A204.1 (cell line): ENCODE measurements around the gene ZFPM1.

Experiments used
- FAIRE-seq: peaks from 2 replicates; lab custom pipeline; 2012; peaks lifted over from hg19 to GRCh38; lab: Jason Lieb, UNC

The ZFPM1 gene

DNA sequence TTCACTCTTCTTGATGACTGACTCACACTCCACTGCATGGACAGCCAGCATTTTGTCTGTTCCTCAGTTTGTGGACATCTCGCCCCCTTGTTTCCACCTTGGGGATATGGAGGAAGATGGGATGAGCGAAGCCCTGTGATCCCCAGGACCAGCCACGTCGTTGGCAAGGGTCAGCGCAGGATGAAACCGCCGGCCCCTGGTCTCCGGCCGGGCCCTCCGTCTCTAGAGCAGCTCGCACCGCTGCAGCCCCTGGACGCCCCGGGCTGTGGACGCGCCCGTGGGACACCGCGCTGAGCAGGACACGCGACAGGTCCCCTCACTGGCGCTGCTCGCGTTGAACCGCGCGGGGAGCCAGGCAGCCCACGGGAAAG lies 116.5 kb downstream of the ZFPM1 start:
- FAIRE-seq, result no peak

GRCh38 chr16:88569985-88570690 lies 117.1 kb downstream of the ZFPM1 start, which contains the start of gene ZC3H18:
TSS of gene ZC3H18 (plus strand) at chr16:88570403. CDS start at chr16:88577124, 6,721 bp downstream.
- no peak for FAIRE-seq

DNA sequence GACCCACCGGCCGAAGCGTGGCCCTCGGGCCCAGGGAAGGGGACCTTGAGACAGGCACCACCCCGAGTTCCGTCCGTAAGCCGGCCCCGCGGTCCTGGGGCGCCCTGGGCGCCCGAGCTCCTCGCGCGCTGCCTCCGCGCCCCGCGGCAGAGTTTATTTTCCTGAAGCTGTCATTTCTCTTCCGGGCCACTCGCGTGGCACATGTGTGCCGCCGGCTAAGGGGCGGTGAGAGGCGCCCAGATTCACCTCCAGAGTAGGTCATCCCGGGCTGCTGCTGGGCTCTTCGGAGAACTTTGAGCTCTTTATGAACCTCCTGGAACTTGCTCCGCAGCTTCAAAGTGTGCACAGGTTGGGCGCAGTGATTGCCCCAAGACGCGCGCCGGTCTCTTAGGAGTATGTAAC lies 117.6 kb downstream of the ZFPM1 start:
- FAIRE-seq, result no peak

DNA sequence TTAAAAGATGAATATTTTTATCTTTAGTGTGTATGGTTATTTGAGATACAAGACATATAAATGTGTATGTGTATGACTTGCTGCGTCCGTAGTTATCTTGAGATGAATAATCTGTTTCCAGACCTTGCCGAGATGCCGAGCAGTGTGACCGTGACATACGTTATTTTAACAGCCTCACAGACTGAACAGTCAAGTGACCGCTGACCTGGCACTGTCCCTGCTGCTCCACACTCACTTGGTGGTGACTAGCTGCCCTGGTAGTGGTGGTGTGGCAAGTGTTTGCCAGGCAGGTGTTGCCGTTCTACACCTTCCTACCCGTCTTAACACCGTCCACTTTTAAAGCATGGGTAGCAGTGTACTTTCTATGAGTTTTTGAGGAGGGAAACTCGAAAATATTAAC lies 122.2 kb downstream of the ZFPM1 start:
- FAIRE-seq, result no peak

GRCh38 chr16:88576307-88576706 lies 123.2 kb downstream of the ZFPM1 start:
- FAIRE-seq, result no peak

DNA sequence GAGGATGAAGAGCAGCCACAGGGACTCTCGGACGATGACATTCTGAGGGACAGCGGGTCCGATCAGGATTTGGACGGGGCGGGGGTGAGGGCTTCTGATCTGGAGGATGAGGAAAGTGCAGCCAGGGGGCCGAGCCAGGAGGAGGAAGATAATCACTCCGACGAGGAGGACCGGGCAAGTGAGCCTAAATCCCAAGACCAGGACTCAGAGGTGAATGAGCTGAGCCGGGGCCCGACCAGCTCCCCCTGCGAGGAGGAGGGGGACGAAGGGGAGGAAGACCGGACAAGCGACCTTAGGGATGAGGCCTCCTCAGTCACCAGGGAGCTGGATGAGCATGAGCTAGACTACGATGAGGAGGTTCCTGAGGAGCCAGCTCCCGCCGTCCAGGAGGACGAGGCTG lies 124.1 kb downstream of the ZFPM1 start:
- FAIRE-seq, result no peak

GRCh38 chr16:88578446-88579313 lies 125.6 kb downstream of the ZFPM1 start:
- FAIRE-seq, result no peak

GRCh38 chr16:88580371-88580770 lies 127.3 kb downstream of the ZFPM1 start:
- no peak for FAIRE-seq

DNA sequence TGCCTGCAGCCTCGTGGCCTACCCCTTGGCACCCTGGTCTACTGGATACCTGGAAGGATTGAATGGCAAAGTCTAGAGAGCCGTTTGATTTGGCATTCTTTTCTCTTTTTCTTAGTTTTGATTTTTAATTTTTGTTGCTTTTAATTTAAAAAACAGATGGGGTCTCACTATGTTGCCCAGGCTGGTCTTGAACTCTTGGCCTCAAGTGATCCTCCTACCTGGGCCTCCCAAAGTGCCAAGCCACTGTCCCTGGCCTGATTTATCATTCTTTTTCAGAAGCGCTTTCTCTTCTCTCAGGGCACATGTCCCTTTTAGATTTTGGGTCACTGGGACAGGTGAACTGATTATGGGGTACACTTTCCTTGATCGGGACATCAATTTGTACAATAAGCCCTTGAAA lies 128.0 kb downstream of the ZFPM1 start:
- no peak for FAIRE-seq

- FAIRE-seq, result no peak
Measured at GRCh38 chr16:88582912-88583575, 130.0 kb downstream of the ZFPM1 start.

GRCh38 chr16:88584676-88585075 lies 131.6 kb downstream of the ZFPM1 start:
- no peak for FAIRE-seq

- no peak for FAIRE-seq
Measured at GRCh38 chr16:88585269-88585668, 132.2 kb downstream of the ZFPM1 start.

DNA sequence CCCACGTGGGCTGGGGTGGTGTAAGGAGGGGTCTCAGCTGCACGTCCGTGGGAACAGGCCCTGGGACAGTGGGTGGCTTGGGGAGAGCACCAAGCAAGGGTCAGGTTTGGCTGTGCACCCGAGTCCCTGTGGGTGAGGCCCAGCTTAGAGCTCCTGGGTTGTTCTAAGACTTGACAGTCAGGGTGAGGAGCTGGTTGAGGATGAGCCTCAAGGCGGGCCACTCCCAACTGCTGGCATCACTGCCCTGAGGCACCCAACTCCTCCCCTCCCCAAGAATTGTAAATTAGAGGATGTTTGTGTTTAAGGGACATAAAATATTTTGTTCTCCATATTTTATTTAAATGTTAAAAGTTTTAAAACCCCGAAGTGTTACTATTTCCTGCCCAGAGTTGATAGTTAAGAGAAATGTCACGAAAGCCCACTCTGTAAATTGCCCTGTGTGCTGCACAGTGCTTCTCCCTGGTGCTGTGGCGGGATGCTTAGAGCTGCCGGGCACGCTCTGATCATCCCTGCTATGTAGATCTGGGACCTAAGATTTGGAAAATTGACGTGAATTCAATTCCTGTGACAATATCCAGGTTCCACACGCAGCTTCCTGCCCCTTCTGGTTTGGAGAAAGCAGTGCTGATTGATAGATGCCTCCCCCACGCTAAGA lies 133.0 kb downstream of the ZFPM1 start:
- FAIRE-seq, result no peak
